Stimulated activated CD4-positive, alpha-beta T cell treated with anti-CD3 and anti-CD28 coated beads, Interleukin-12 subunit alpha, Interleukin-12 subunit beta, amount 100 ng/mL, for 24 hours (primary cell): ENCODE data around the gene TEX55.
"Not testable (repeated sequence)": the region's sequence is repeated elsewhere in the genome, so short reads cannot be mapped to it uniquely, and the experiment has no call there.

Experiments used
- DNase-seq, 2 experiments: peaks; one replicate each; pipeline ENCODE4 v3.0.0-alpha.2; 2020; ENCODE audit warnings: low read depth in 2 of 2

TEX55 gene

GRCh38 chr3:119145500-119146167, at the start of gene TEX55:
Gene TEX55, plus strand, starts transcription at chr3:119146165. Its CDS starts 25 bp downstream, at chr3:119146190.
- no peak for DNase-seq

GRCh38 chr3:119098003-119098402, 48.0 kb upstream of the TEX55 start:
- no peak for DNase-seq

- no peak for DNase-seq
Measured at GRCh38 chr3:119098619-119099222, 47.2 kb upstream of the TEX55 start.

GRCh38 chr3:119099785-119100184, 46.2 kb upstream of the TEX55 start:
- DNase-seq = no peak

GRCh38 chr3:119104031-119104430, 41.9 kb upstream of the TEX55 start:
- no peak for DNase-seq

- not testable (repeated sequence) for DNase-seq
Measured at GRCh38 chr3:119118330-119118729, 27.6 kb upstream of the TEX55 start.

- DNase-seq = no peak
Measured at GRCh38 chr3:119120480-119120879, 25.5 kb upstream of the TEX55 start.

GRCh38 chr3:119122350-119122749, 23.6 kb upstream of the TEX55 start:
- no peak for DNase-seq

- DNase-seq = no peak
Measured at GRCh38 chr3:119125342-119125741, 20.6 kb upstream of the TEX55 start.

GRCh38 chr3:119125742-119126504, 20.0 kb upstream of the TEX55 start:
- no peak for DNase-seq

GRCh38 chr3:119130291-119130690, 15.7 kb upstream of the TEX55 start:
- not testable (repeated sequence) for DNase-seq

- not testable (repeated sequence) for DNase-seq
Measured at GRCh38 chr3:119132291-119132690, 13.7 kb upstream of the TEX55 start.

- not testable (repeated sequence) for DNase-seq
Measured at GRCh38 chr3:119139360-119139759, 6.6 kb upstream of the TEX55 start.

GRCh38 chr3:119140466-119140865, 5.5 kb upstream of the TEX55 start:
- no peak for DNase-seq

GRCh38 chr3:119145128-119145499, 851 bp upstream of the TEX55 start:
- DNase-seq = no peak

GRCh38 chr3:119146578-119147375, 812 bp downstream of the TEX55 start:
- no peak for DNase-seq

- no peak for DNase-seq
Measured at GRCh38 chr3:119147494-119147893, 1.5 kb downstream of the TEX55 start.

- no peak for DNase-seq
Measured at GRCh38 chr3:119148493-119149180, 2.7 kb downstream of the TEX55 start.

- DNase-seq = no peak
Measured at GRCh38 chr3:119149484-119149883, 3.5 kb downstream of the TEX55 start.

GRCh38 chr3:119156868-119157267, 10.9 kb downstream of the TEX55 start:
- no peak for DNase-seq

- DNase-seq = no peak
Measured at GRCh38 chr3:119157971-119158370, 12.0 kb downstream of the TEX55 start.
